Testis (tissue), 2 donors: Measurements from ENCODE around the gene ZNF862.

Source experiments
- CTCF ChIP-seq, 3 experiments: fragments of 450-650 bp in 2 of 3; fragments of 200-600 bp in 1 of 3; sonication (generic) in 1 of 3; IDR thresholded peaks; one replicate each; pipeline ENCODE4 v1.5.1; 2016 to 2019; ENCODE audit warnings: antibody characterized with exemption in 3 of 3, mild to moderate bottlenecking in 2 of 3, moderate library complexity in 1 of 3
- POLR2A ChIP-seq: fragments of 450-650 bp; IDR thresholded peaks from one replicate; pipeline ENCODE4 v1.6.1; 2017; ENCODE audit warnings: antibody characterized with exemption, mild to moderate bottlenecking, moderate library complexity

GRCh38 chr7:149843566-149843965 is 5.4 kb downstream of the ZNF862 start:
- TF ChIP-seq CTCF (IDR thresholded peaks at IDR 0.05) (no peak), POLR2A (no peak)
